ENCODE results near the gene WRNIP1. TPM values are rescaled to one million over a fixed set of nuclear protein-coding genes. Genes with fewer than 3 reads are reported as not detected.

Gene WRNIP1
- polyA plus RNA-seq, 2 donors: 50.0 to 71.2 TPM

GRCh38 chr6:2781685-2782355, 16.6 kb downstream of the WRNIP1 start:
- no peak overlapping the region for H3K4me3 ChIP-seq (ENCODE audit: low read depth in 1 of 2, low read length in 2 of 2)
- H3K4me1 ChIP-seq (ENCODE audit: control insufficient read depth in 2 of 2, insufficient read depth in 2 of 2, low read length in 1 of 2): no peaks in the 10 kb centered on the region
- peaks cover 17 to 39% of the 10 kb centered on the region in 2 donors for H3K36me3 ChIP-seq (ENCODE audit: control insufficient read depth in 2 of 2, insufficient read depth in 2 of 2, low read length in 1 of 2)
- H3K9me3 ChIP-seq (ENCODE audit: control insufficient read depth in 2 of 2, insufficient read depth in 1 of 2, low read depth in 1 of 2, low read length in 1 of 2): no peaks in the 10 kb centered on the region
- 91 to 94% methylated on average over 7 of the region's 7 CpGs for WGBS, 2 donors
- H3K27me3 ChIP-seq (ENCODE audit: control insufficient read depth in 1 of 2, insufficient read depth in 2 of 2, low read length in 2 of 2): no peaks in the 10 kb centered on the region
- H3K27ac ChIP-seq (ENCODE audit: low read depth in 2 of 2, low read length in 1 of 2): no peak overlapping the region

GRCh38 chr6:2782356-2782708, 17.1 kb downstream of the WRNIP1 start:
- no peak overlapping the region for H3K4me3 ChIP-seq (ENCODE audit: low read depth in 1 of 2, low read length in 2 of 2)
- H3K9me3 ChIP-seq (ENCODE audit: control insufficient read depth in 2 of 2, insufficient read depth in 1 of 2, low read depth in 1 of 2, low read length in 1 of 2): no peaks in the 10 kb centered on the region
- H3K27me3 ChIP-seq (ENCODE audit: control insufficient read depth in 1 of 2, insufficient read depth in 2 of 2, low read length in 2 of 2): no peaks in the 10 kb centered on the region
- H3K4me1 ChIP-seq (ENCODE audit: control insufficient read depth in 2 of 2, insufficient read depth in 2 of 2, low read length in 1 of 2): no peaks in the 10 kb centered on the region
- WGBS, 2 donors: 90 to 91% methylated on average over 9 of the region's 9 CpGs
- H3K27ac ChIP-seq (ENCODE audit: low read depth in 2 of 2, low read length in 1 of 2): no peak overlapping the region
- peaks cover 17 to 39% of the 10 kb centered on the region in 2 donors for H3K36me3 ChIP-seq (ENCODE audit: control insufficient read depth in 2 of 2, insufficient read depth in 2 of 2, low read length in 1 of 2)

GRCh38 chr6:2782825-2783187, 17.6 kb downstream of the WRNIP1 start:
- no peaks in the 10 kb centered on the region for H3K9me3 ChIP-seq (ENCODE audit: control insufficient read depth in 2 of 2, insufficient read depth in 1 of 2, low read depth in 1 of 2, low read length in 1 of 2)
- H3K4me3 ChIP-seq (ENCODE audit: low read depth in 1 of 2, low read length in 2 of 2): no peak overlapping the region
- no peak overlapping the region for H3K27ac ChIP-seq (ENCODE audit: low read depth in 2 of 2, low read length in 1 of 2)
- no peaks in the 10 kb centered on the region for H3K4me1 ChIP-seq (ENCODE audit: control insufficient read depth in 2 of 2, insufficient read depth in 2 of 2, low read length in 1 of 2)
- no peaks in the 10 kb centered on the region for H3K27me3 ChIP-seq (ENCODE audit: control insufficient read depth in 1 of 2, insufficient read depth in 2 of 2, low read length in 2 of 2)
- WGBS, 2 donors: 80 to 87% methylated on average over 10 of the region's 10 CpGs
- peaks cover 17 to 42% of the 10 kb centered on the region in 2 donors for H3K36me3 ChIP-seq (ENCODE audit: control insufficient read depth in 2 of 2, insufficient read depth in 2 of 2, low read length in 1 of 2)

- no peaks in the 10 kb centered on the region for H3K27me3 ChIP-seq (ENCODE audit: control insufficient read depth in 1 of 2, insufficient read depth in 2 of 2, low read length in 2 of 2)
- H3K4me1 ChIP-seq (ENCODE audit: control insufficient read depth in 2 of 2, insufficient read depth in 2 of 2, low read length in 1 of 2): no peaks in the 10 kb centered on the region
- peaks cover 17 to 43% of the 10 kb centered on the region in 2 donors for H3K36me3 ChIP-seq (ENCODE audit: control insufficient read depth in 2 of 2, insufficient read depth in 2 of 2, low read length in 1 of 2)
- 55 to 64% methylated on average over 19 of the region's 19 CpGs for WGBS, 2 donors
- no peaks in the 10 kb centered on the region for H3K9me3 ChIP-seq (ENCODE audit: control insufficient read depth in 2 of 2, insufficient read depth in 1 of 2, low read depth in 1 of 2, low read length in 1 of 2)
- H3K27ac ChIP-seq (ENCODE audit: low read depth in 2 of 2, low read length in 1 of 2): no peak overlapping the region
- H3K4me3 ChIP-seq (ENCODE audit: low read depth in 1 of 2, low read length in 2 of 2): no peak overlapping the region
These were observed 18.2 kb downstream of the WRNIP1 start for GRCh38 chr6:2783188-2783963.

- no peak overlapping the region for H3K27ac ChIP-seq (ENCODE audit: low read depth in 2 of 2, low read length in 1 of 2)
- no peaks in the 10 kb centered on the region for H3K27me3 ChIP-seq (ENCODE audit: control insufficient read depth in 1 of 2, insufficient read depth in 2 of 2, low read length in 2 of 2)
- no peaks in the 10 kb centered on the region for H3K4me1 ChIP-seq (ENCODE audit: control insufficient read depth in 2 of 2, insufficient read depth in 2 of 2, low read length in 1 of 2)
- H3K36me3 ChIP-seq (ENCODE audit: control insufficient read depth in 2 of 2, insufficient read depth in 2 of 2, low read length in 1 of 2): peaks cover 16 to 44% of the 10 kb centered on the region in 2 donors
- H3K4me3 ChIP-seq (ENCODE audit: low read depth in 1 of 2, low read length in 2 of 2): no peak overlapping the region
- H3K9me3 ChIP-seq (ENCODE audit: control insufficient read depth in 2 of 2, insufficient read depth in 1 of 2, low read depth in 1 of 2, low read length in 1 of 2): no peaks in the 10 kb centered on the region
- 84 to 88% methylated on average over 5 of the region's 5 CpGs for WGBS, 2 donors
These were observed 18.9 kb downstream of the WRNIP1 start for GRCh38 chr6:2784061-2784460.

GRCh38 chr6:2784930-2785329, 19.7 kb downstream of the WRNIP1 start:
- Histone ChIP-seq H3K4me3 (ENCODE audit: low read depth in 1 of 2, low read length in 2 of 2) (no peak overlapping the region), H3K4me1 (ENCODE audit: control insufficient read depth in 2 of 2, insufficient read depth in 2 of 2, low read length in 1 of 2) (no peaks in the 10 kb centered on the region), H3K9me3 (ENCODE audit: control insufficient read depth in 2 of 2, insufficient read depth in 1 of 2, low read depth in 1 of 2, low read length in 1 of 2) (no peaks in the 10 kb centered on the region), H3K27me3 (ENCODE audit: control insufficient read depth in 1 of 2, insufficient read depth in 2 of 2, low read length in 2 of 2) (no peaks in the 10 kb centered on the region), H3K36me3 (ENCODE audit: control insufficient read depth in 2 of 2, insufficient read depth in 2 of 2, low read length in 1 of 2) (peaks cover 11 to 40% of the 10 kb centered on the region in 2 donors), H3K27ac (ENCODE audit: low read depth in 2 of 2, low read length in 1 of 2) (no peak overlapping the region)
- WGBS, 2 donors: 94 to 95% methylated on average over 7 of the region's 7 CpGs

- Histone ChIP-seq H3K36me3 (ENCODE audit: control insufficient read depth in 2 of 2, insufficient read depth in 2 of 2, low read length in 1 of 2) (peaks cover 6 to 35% of the 10 kb centered on the region in 2 donors), H3K27ac (ENCODE audit: low read depth in 2 of 2, low read length in 1 of 2) (no peak overlapping the region), H3K4me3 (ENCODE audit: low read depth in 1 of 2, low read length in 2 of 2) (no peak overlapping the region), H3K9me3 (ENCODE audit: control insufficient read depth in 2 of 2, insufficient read depth in 1 of 2, low read depth in 1 of 2, low read length in 1 of 2) (no peaks in the 10 kb centered on the region), H3K27me3 (ENCODE audit: control insufficient read depth in 1 of 2, insufficient read depth in 2 of 2, low read length in 2 of 2) (no peaks in the 10 kb centered on the region), H3K4me1 (ENCODE audit: control insufficient read depth in 2 of 2, insufficient read depth in 2 of 2, low read length in 1 of 2) (peaks cover 0 to 2% of the 10 kb centered on the region in 2 donors)
- 75 to 80% methylated on average over 4 of the region's 4 CpGs for WGBS, 2 donors
These were observed 21.1 kb downstream of the WRNIP1 start for GRCh38 chr6:2786269-2786668.

- H3K36me3 ChIP-seq (ENCODE audit: control insufficient read depth in 2 of 2, insufficient read depth in 2 of 2, low read length in 1 of 2): peaks cover 0 to 12% of the 10 kb centered on the region in 2 donors
- H3K4me1 ChIP-seq (ENCODE audit: control insufficient read depth in 2 of 2, insufficient read depth in 2 of 2, low read length in 1 of 2): peaks cover 6 to 7% of the 10 kb centered on the region in 2 donors
- H3K27me3 ChIP-seq (ENCODE audit: control insufficient read depth in 1 of 2, insufficient read depth in 2 of 2, low read length in 2 of 2): no peaks in the 10 kb centered on the region
- H3K27ac ChIP-seq (ENCODE audit: low read depth in 2 of 2, low read length in 1 of 2): peak overlapping the region; percentile 49 to 77
- 50% methylated on average over 11 of the region's 11 CpGs for whole genome bisulfite sequencing, 2 donors
- H3K4me3 ChIP-seq (ENCODE audit: low read depth in 1 of 2, low read length in 2 of 2): no peak overlapping the region
- no peaks in the 10 kb centered on the region for H3K9me3 ChIP-seq (ENCODE audit: control insufficient read depth in 2 of 2, insufficient read depth in 1 of 2, low read depth in 1 of 2, low read length in 1 of 2)
These were observed 25.6 kb downstream of the WRNIP1 start for GRCh38 chr6:2790588-2791449.

GRCh38 chr6:2791450-2791974, 26.3 kb downstream of the WRNIP1 start:
- WGBS, 2 donors: 51 to 60% methylated on average over 4 of the region's 4 CpGs
- peaks cover 6 to 7% of the 10 kb centered on the region in 2 donors for H3K4me1 ChIP-seq (ENCODE audit: control insufficient read depth in 2 of 2, insufficient read depth in 2 of 2, low read length in 1 of 2)

More at GRCh38 chr6:2791450-2791974, 26.3 kb downstream of the WRNIP1 start:
- Histone ChIP-seq H3K27ac (ENCODE audit: low read depth in 2 of 2, low read length in 1 of 2) (peak overlapping the region; percentile 56 to 75), H3K9me3 (ENCODE audit: control insufficient read depth in 2 of 2, insufficient read depth in 1 of 2, low read depth in 1 of 2, low read length in 1 of 2) (no peaks in the 10 kb centered on the region), H3K27me3 (ENCODE audit: control insufficient read depth in 1 of 2, insufficient read depth in 2 of 2, low read length in 2 of 2) (no peaks in the 10 kb centered on the region), H3K4me3 (ENCODE audit: low read depth in 1 of 2, low read length in 2 of 2) (no peak overlapping the region), H3K36me3 (ENCODE audit: control insufficient read depth in 2 of 2, insufficient read depth in 2 of 2, low read length in 1 of 2) (peaks cover 0 to 7% of the 10 kb centered on the region in 2 donors)
